K562 (cell line): Measurements from ENCODE around the gene ZBTB47. TPM values are rescaled to one million over a fixed set of nuclear protein-coding genes. Genes with fewer than 3 reads are reported as not detected.

Source experiments
- CBX2 ChIP-seq: fragments of 200-600 bp; sonication (generic); IDR thresholded peaks from one replicate; pipeline ENCODE4 v1.6.1; 2012; ENCODE audit warnings: mild to moderate bottlenecking, low read length, inconsistent platforms; ENCODE audit not compliant: insufficient read depth, poor library complexity, severe bottlenecking
- HMGXB4 ChIP-seq: sonication (generic); formaldehyde crosslinking; IDR thresholded peaks from 2 replicates; pipeline ENCODE4 v1.8.1; 2023; ENCODE audit warnings: mild to moderate bottlenecking, missing genetic modification reagents
- MIER1 ChIP-seq: fragments of 450-650 bp; IDR thresholded peaks from 2 replicates; pipeline ENCODE4 v1.6.1; 2016; ENCODE audit warnings: antibody characterized with exemption, mild to moderate bottlenecking, low read depth
- MYNN ChIP-seq, 2 experiments: sonication (generic); formaldehyde crosslinking in 1 of 2; IDR thresholded peaks; 2 replicates each; pipeline versions ENCODE4 v1.5.0 to v1.6.1; 2016 to 2020; ENCODE audit warnings: antibody characterized with exemption in 1 of 2, missing genetic modification reagents in 1 of 2
- SIN3B ChIP-seq: fragments of 450-650 bp; IDR thresholded peaks from 2 replicates; pipeline ENCODE4 v1.6.1; 2017; ENCODE audit warnings: low read depth, mild to moderate bottlenecking, moderate library complexity
- SRF ChIP-seq, 2 experiments: fragments of 250-450, 450-650 bp in 1 of 2; sonication (Bioruptor Pico) in 1 of 2; sonication (generic) in 1 of 2; formaldehyde crosslinking; IDR thresholded peaks; 2 replicates each; pipeline versions ENCODE4 v1.5.0 to v1.5.1; 2020 to 2022; ENCODE audit warnings: mild to moderate bottlenecking in 1 of 2, missing genetic modification reagents in 1 of 2
- STAG1 ChIP-seq: sonication (generic); formaldehyde crosslinking; IDR thresholded peaks from 2 replicates; pipeline ENCODE4 v1.5.0; 2020; ENCODE audit warnings: missing genetic modification reagents, borderline replicate concordance
- ZBTB11 ChIP-seq, 3 experiments: fragments of 200-800 bp in 1 of 3; fragments of 250-450 bp in 1 of 3; fragments of 450-650 bp in 1 of 3; sonication (Bioruptor Pico) in 1 of 3; sonication (Bioruptor generic) in 1 of 3; formaldehyde crosslinking in 1 of 3; IDR thresholded peaks; 2 replicates each; pipeline versions ENCODE4 v1.6.1 to v1.8.0; 2016 to 2022; ENCODE audit warnings: mild to moderate bottlenecking in 2 of 3, missing genetic modification characterization in 2 of 3, missing compliant biosample characterization in 1 of 3, moderate library complexity in 1 of 3
- ZBTB9 ChIP-seq: fragments of 450-650 bp; formaldehyde crosslinking; IDR thresholded peaks from 2 replicates; pipeline ENCODE4 v1.4.0; 2020; ENCODE audit warnings: mild to moderate bottlenecking, moderate library complexity
- ZKSCAN8 ChIP-seq: fragments of 200-800 bp; sonication (Bioruptor generic); IDR thresholded peaks from 2 replicates; pipeline ENCODE4 v1.6.1; 2016; ENCODE audit warnings: missing genetic modification characterization, missing compliant biosample characterization
- polyA plus RNA-seq, 8 experiments: library from polyadenylated mRNA; depleted of rRNA in 4 of 8; stranded (reverse) in 5 of 8; unstranded in 3 of 8; fragments of >200 nt; fragmentation: Nextera tagmentation in 2 of 8; fragmentation: Illumina TruSeq in 1 of 8; extraction: Ambion mirVana in 2 of 8; extraction: Trizol in 1 of 8; gene quantifications; 2 replicates each; pipeline versions ENCODE4 v1.2.1 to v1.2.3, GENCODE V29; 2011 to 2014; ENCODE audit warnings: inconsistent platforms in 1 of 8, missing spikeins in 1 of 8
- total RNA-seq, 7 experiments: library from RNA; depleted of rRNA in 6 of 7; stranded (reverse); fragments of >200 nt in 6 of 7; fragmentation: Illumina TruSeq in 2 of 7; extraction: Trizol in 2 of 7; gene quantifications; 2 replicates each; pipeline versions ENCODE4 v1.2.1 to v1.2.3, GENCODE V29; 2011 to 2021; ENCODE audit warnings: low replicate concordance in 1 of 7
- TF ChIP-seq, protein P1 (sequence below): sonication (generic); formaldehyde crosslinking; IDR thresholded peaks from 2 replicates; pipeline ENCODE4 v1.8.1; 2023; ENCODE audit warnings: mild to moderate bottlenecking, missing genetic modification reagents
- TF ChIP-seq, protein P2 (sequence below): sonication (generic); formaldehyde crosslinking; IDR thresholded peaks from 2 replicates; pipeline ENCODE4 v1.9.0; 2022; ENCODE audit warnings: mild to moderate bottlenecking, missing genetic modification reagents
- TF ChIP-seq, protein P3 (sequence below): sonication (generic); formaldehyde crosslinking; IDR thresholded peaks from 2 replicates; pipeline ENCODE4 v1.4.0; 2020; ENCODE audit warnings: mild to moderate bottlenecking, missing genetic modification reagents

ZBTB47 gene
- total and polyA plus RNA-seq, 9 of the 15 experiments (the other 6 are each of a cell fraction or from before 2014, with no cell fraction given) = 0.11 to 4.6 (median 1.7) TPM; not detected in 1

DNA sequence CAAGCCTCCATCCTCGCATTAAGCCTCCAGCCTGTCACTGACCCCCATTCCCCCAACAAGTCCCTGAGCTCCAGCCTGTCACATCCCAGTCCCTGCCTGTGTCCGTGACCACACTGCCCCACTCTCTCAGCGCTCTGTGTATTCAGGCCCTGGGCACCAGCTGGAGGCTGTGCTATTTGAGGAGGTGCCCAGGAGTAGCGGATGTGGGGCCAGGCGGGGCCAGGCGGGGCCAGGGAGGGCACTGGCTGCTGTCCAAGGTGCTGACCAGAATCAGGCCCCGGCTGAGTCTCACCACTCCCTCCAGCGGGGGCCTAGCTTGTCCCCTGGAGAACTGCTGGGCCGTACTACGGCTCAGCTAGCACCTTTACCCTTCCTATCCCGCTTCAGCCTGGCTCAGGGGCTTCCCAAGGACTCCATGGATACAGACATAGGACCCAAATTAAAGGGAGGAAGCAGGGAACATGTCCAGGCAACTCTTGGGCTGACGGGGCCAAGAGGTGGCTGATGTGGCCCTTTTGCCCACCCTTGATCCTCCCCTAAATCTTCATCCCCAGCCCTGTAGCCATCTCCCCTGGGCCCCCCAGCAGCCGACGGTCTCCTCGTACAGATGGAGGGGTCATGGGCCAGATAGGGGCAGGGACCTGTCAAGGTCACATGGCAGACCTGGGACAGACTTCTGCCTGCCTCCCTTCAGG lies 48.0 kb downstream of the ZBTB47 start (continued):
- TF ChIP-seq, protein P1, sequence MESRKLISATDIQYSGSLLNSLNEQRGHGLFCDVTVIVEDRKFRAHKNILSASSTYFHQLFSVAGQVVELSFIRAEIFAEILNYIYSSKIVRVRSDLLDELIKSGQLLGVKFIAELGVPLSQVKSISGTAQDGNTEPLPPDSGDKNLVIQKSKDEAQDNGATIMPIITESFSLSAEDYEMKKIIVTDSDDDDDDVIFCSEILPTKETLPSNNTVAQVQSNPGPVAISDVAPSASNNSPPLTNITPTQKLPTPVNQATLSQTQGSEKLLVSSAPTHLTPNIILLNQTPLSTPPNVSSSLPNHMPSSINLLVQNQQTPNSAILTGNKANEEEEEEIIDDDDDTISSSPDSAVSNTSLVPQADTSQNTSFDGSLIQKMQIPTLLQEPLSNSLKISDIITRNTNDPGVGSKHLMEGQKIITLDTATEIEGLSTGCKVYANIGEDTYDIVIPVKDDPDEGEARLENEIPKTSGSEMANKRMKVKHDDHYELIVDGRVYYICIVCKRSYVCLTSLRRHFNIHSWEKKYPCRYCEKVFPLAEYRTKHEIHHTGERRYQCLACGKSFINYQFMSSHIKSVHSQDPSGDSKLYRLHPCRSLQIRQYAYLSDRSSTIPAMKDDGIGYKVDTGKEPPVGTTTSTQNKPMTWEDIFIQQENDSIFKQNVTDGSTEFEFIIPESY (CRISPR knock-in tag) = peak; percentile 35; the same call in 1 of the 2 replicates
- TF ChIP-seq SRF (CRISPR knock-in tag; IDR thresholded peaks at IDR 0.05) (peak in 1 of 2 experiments; percentile 61; a peak in 1 of 4 replicates), MYNN (IDR thresholded peaks at IDR 0.05) (peak; percentile 54; the same call in 1 of the 2 replicates), MYNN (CRISPR knock-in tag; IDR thresholded peaks at IDR 0.05) (no peak), HMGXB4 (CRISPR knock-in tag) (0 out of 2 replicates have a peak, but pooled peaks have one; percentile 43), CBX2 (no peak), SIN3B (no peak), ZBTB9 (CRISPR knock-in tag) (no peak), STAG1 (CRISPR knock-in tag) (no peak), ZKSCAN8 (no peak), ZBTB11 (CRISPR knock-in tag; IDR thresholded peaks at IDR 0.05) (0 out of 6 replicates have a peak, but pooled peaks of 1 of the 3 experiments have one; percentile 53), MIER1 (peak; percentile 97)
- TF ChIP-seq, protein P2, sequence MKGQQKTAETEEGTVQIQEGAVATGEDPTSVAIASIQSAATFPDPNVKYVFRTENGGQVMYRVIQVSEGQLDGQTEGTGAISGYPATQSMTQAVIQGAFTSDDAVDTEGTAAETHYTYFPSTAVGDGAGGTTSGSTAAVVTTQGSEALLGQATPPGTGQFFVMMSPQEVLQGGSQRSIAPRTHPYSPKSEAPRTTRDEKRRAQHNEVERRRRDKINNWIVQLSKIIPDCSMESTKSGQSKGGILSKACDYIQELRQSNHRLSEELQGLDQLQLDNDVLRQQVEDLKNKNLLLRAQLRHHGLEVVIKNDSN (CRISPR knock-in tag) = 0 out of 2 replicates have a peak, but pooled peaks have one; percentile 22
- TF ChIP-seq, protein P3, sequence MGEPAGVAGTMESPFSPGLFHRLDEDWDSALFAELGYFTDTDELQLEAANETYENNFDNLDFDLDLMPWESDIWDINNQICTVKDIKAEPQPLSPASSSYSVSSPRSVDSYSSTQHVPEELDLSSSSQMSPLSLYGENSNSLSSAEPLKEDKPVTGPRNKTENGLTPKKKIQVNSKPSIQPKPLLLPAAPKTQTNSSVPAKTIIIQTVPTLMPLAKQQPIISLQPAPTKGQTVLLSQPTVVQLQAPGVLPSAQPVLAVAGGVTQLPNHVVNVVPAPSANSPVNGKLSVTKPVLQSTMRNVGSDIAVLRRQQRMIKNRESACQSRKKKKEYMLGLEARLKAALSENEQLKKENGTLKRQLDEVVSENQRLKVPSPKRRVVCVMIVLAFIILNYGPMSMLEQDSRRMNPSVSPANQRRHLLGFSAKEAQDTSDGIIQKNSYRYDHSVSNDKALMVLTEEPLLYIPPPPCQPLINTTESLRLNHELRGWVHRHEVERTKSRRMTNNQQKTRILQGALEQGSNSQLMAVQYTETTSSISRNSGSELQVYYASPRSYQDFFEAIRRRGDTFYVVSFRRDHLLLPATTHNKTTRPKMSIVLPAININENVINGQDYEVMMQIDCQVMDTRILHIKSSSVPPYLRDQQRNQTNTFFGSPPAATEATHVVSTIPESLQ = 0 out of 2 replicates have a peak, but pooled peaks have one; percentile 65
